ENCODE measurements around the gene MOSMO. TPM values are rescaled to one million over a fixed set of nuclear protein-coding genes. Genes with fewer than 3 reads are reported as not detected.
A peak's percentile ranks its signal among the peaks of the same experiment; 100 is the strongest.

Gene MOSMO
- total and polyA plus RNA-seq, 9 of the 15 experiments (the other 6 are each of a cell fraction or from before 2014, with no cell fraction given), result 1.9 to 13.3 (median 7.7) TPM

- TF ChIP-seq GTF3C2 (IDR thresholded peaks at IDR 0.05; ENCODE audit: borderline replicate concordance, extremely low read depth, insufficient read length) (no peak), ZBTB2 (IDR thresholded peaks at IDR 0.05) (no peak), DIDO1 (tag; IDR thresholded peaks at IDR 0.05; ENCODE audit: low read depth) (no peak), ZBTB1 (CRISPR knock-in tag; IDR thresholded peaks at IDR 0.05; ENCODE audit: borderline replicate concordance, low read depth) (no peak), ZNF174 (CRISPR knock-in tag; IDR thresholded peaks at IDR 0.05) (no peak), MAFK (IDR thresholded peaks at IDR 0.05; ENCODE audit: low read length) (no peak), KAT8 (IDR thresholded peaks at IDR 0.05; ENCODE audit: low read depth) (no peak), ETS1 (conservative IDR thresholded peaks at IDR 0.05; ENCODE audit: control insufficient read depth, low read depth, low read length) (0 out of 2 replicates have a peak, but pooled peaks have one; percentile 15), HMG20B (CRISPR knock-in tag; IDR thresholded peaks at IDR 0.05) (no peak), EP300 (IDR thresholded peaks at IDR 0.05; ENCODE audit: low read length) (no peak), SP1 (CRISPR knock-in tag; IDR thresholded peaks at IDR 0.05) (no peak), PREB (CRISPR knock-in tag; IDR thresholded peaks at IDR 0.05) (no peak), PHF8 (IDR thresholded peaks at IDR 0.05; ENCODE audit: borderline replicate concordance, low read length) (peak; percentile 75; the same call in 1 of the 2 replicates), NR2C2 (CRISPR knock-in tag; IDR thresholded peaks at IDR 0.05) (peak; percentile 96), NR2C2 (tag; IDR thresholded peaks at IDR 0.05) (peak; percentile 100), HNRNPH1 (optimal IDR thresholded peaks at IDR 0.05; ENCODE audit: low read depth, low read length) (no peak), ZNF512 (tag; IDR thresholded peaks at IDR 0.05) (no peak), NR2F6 (CRISPR knock-in tag; IDR thresholded peaks at IDR 0.05) (no peak), SMC3 (conservative IDR thresholded peaks at IDR 0.05; ENCODE audit: insufficient read depth, low read depth, low read length) (no peak), ZNF324 (CRISPR knock-in tag; IDR thresholded peaks at IDR 0.05) (no peak), NFXL1 (CRISPR knock-in tag; IDR thresholded peaks at IDR 0.05) (no peak)
Observed at GRCh38 chr16:22007509-22008214, at the start of gene MOSMO (continued).
